Omental fat pad (tissue), 4 donors: ENCODE data around the gene PRKCE. TPM values are rescaled to one million over a fixed set of nuclear protein-coding genes. Genes with fewer than 3 reads are reported as not detected.

Source experiments
- ATAC-seq: fragments of 150-250 bp; one replicate; pipeline ENCODE4 v1.9.1; 2016; ENCODE audit warnings: mild to moderate bottlenecking, moderate library complexity; ENCODE audit not compliant: low FRiP score
- DNase-seq: peaks from one replicate; pipeline ENCODE4 v3.0.0-alpha.2; 2019; ENCODE audit warnings: low spot score
- total RNA-seq, 4 donors: library from RNA; depleted of rRNA; stranded (reverse); fragments of >200 nt; gene quantifications; one replicate each; pipeline ENCODE4 v1.1.0, GENCODE V29; 2016
- TF ChIP-seq, protein P1 (sequence below), 3 donors: fragments of 450-650 bp; IDR thresholded peaks; one replicate each; pipeline ENCODE4 v1.5.1; 2016 to 2017; ENCODE audit warnings: antibody characterized with exemption in 3 of 3, mild to moderate bottlenecking in 3 of 3, moderate library complexity in 2 of 3

The PRKCE gene
- total RNA-seq, 4 donors from 2014 or later = 8.8 to 24.3 (median 14.0) TPM

DNA sequence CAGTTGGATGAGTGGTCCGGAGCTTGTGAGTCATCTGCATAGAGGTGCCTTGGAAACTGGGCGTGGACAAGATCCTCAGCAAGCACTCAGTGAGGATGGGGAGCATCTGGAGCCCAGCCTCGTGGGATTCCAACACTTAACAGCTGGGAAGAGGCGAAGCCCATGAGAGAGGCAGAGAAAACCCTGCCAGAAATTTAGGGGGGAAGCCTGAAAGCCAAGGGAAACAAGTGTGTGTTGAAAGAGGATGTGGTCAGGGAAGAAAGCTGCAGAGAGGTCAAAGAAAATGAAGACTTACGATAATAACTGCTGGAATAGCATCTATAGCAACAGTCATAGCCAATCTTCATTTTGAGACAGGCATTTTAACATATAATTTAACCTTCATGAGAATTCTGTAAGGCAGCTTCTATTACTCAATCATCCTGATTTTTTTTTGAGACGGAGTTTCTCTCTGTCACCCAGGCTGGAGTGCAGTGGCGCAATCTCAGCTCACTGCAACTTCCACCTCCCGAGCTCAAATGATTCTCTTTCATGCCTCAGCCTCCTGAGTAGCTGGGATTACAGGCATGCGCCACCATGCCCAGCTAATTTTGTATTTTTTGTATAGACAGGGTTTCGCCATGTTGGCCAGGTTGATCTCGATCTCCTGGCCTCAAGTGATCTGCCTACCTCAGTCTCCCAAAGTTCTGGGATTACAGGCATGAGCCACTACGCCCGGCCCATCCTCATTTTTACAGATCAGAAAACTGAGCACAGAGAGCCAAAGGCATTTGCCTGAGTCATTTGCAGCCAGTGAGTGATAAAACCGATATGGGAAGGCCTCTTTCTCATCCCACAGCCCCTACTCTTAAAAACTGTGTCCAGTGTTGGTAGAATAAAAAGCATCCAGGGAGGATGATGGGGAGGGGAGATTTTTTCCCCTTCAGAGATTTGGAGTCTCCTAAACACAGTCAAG, 431.3 kb downstream of the PRKCE start:
- ATAC-seq (no peak), DNase-seq (no peak)
- TF ChIP-seq, protein P1, sequence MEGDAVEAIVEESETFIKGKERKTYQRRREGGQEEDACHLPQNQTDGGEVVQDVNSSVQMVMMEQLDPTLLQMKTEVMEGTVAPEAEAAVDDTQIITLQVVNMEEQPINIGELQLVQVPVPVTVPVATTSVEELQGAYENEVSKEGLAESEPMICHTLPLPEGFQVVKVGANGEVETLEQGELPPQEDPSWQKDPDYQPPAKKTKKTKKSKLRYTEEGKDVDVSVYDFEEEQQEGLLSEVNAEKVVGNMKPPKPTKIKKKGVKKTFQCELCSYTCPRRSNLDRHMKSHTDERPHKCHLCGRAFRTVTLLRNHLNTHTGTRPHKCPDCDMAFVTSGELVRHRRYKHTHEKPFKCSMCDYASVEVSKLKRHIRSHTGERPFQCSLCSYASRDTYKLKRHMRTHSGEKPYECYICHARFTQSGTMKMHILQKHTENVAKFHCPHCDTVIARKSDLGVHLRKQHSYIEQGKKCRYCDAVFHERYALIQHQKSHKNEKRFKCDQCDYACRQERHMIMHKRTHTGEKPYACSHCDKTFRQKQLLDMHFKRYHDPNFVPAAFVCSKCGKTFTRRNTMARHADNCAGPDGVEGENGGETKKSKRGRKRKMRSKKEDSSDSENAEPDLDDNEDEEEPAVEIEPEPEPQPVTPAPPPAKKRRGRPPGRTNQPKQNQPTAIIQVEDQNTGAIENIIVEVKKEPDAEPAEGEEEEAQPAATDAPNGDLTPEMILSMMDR (IDR thresholded peaks at IDR 0.05) = no peak

DNA sequence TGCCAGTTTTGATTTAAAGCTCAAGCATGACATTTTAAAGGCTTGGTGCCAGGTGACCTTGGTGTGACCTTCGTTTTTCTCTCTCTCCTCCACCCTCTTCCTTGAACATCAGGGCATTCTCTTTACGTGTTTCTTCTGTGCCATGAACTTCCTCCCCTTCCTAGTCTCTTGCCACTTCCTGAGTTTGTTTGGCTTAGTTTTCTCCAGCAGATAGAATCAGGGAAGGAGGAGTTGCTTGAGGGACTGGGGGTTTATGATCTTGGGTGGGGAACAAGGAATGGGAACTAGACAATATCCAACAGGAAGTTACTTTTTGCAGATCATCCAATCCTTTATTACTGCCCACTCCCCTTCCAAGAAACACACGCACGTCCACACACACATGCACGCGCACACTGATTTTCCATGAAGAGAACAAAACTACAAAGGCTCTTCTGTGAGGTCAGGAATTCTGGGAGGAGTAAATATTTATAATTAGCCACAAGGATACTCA, 435.1 kb downstream of the PRKCE start:
- DNase-seq (no peak), ATAC-seq (no peak)

DNA sequence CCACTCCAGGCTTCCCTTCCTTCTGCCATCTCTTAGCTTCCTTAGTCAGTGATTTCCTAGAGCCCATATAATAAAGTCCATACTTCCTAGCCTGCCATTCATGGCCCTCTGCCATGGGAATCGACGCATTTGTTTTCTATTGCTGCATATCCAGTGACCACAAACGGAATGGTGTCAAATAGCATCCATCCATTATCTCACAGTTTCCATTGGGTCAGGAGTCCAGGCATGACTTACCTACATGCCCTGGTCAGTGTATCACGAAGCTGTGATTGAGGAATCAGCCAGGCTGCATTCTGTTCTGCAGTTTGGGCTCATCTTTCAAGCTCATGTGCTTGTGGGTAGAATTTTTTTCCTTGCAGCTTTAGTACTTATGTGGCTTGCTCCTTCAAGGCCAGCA, 436.0 kb downstream of the PRKCE start:
- ATAC-seq (no peak), DNase-seq (no peak)
- TF ChIP-seq, protein P1 (IDR thresholded peaks at IDR 0.05) = no peak

More for the DNA sequence above, 435.1 kb downstream of the PRKCE start:
- TF ChIP-seq, protein P1 (IDR thresholded peaks at IDR 0.05) = no peak

DNA sequence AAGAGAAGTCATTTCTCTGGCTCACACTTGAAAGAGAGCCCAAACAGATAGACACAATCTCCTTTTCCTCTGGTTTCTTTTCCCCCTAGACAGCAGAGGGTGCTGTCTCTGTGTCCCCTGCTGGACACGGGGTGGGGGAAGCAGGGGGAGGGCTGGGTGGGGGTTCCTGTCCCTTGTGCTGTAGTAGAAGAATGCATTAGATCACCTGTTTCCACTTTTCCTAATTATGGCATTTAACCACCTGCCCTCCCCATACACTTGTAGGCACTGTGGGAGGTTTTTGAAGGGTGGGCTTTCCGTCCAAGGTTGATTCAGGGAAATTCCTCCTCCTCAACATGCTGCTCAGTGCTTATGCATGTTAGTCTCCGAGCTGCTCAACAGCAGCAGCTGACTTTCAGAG, 439.5 kb downstream of the PRKCE start:
- ATAC-seq = peak; percentile 64
- TF ChIP-seq, protein P1 (IDR thresholded peaks at IDR 0.05) = no peak

DNA sequence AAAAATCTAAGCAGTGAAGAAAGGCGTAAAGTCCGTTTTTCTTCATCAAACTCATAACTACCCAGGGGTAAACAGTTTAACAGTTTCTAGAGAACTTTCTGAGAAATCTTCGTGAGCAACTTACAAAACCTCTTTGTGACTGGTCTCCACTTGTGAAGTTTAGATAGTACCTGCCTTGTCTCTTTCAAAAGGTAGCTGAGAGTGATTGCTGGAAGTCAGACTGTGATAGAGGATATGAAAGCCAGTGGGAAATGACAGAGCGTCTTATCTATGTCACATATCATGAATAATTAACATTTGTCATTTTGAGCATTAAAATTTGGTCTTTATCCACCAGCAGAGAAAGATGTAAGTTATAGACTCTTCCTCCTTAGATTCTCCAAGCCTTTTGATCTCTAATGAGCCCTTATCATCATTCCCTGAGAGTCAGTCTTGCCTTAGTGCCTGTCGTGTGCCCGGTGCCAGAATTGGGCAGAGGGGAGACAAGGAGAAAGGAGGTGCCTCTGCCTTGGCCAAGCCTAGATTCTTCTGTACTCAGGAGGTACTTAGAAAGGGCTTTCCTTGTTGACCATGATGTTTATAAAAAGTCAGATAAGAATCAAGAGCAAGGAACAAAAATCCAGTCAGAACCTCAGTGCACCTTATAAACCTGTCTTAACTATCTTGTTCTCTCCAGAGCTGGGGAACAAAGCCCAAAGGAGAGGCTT, 440.6 kb downstream of the PRKCE start:
- no peak for ATAC-seq
- DNase-seq = no peak
- TF ChIP-seq, protein P1 (IDR thresholded peaks at IDR 0.05) = no peak

More for the DNA sequence above, 439.5 kb downstream of the PRKCE start:
- DNase-seq = no peak

DNA sequence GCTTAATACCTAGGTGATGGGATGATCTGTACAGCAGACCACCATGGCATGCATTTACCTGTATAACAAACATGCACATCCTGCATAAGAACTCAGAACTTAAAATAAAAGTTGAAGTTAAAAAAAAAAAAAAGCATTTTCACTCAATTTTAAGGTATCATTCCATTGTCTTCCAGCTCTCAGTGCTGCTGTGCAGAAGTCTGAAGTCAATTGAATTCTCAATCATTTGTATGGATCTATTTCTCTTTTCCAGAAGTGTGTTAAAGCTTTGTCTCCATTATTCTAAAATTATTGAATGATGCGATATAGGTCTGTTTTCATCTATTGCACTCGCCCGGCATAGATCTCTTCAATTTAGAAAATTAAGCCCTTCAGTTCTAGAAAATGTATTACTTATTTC, 443.2 kb downstream of the PRKCE start:
- ATAC-seq (no peak), DNase-seq (no peak)
- TF ChIP-seq, protein P1 (IDR thresholded peaks at IDR 0.05) = no peak
